Fibroblast of villous mesenchyme (primary cell): ENCODE data around the gene SLC27A4. TPM values are rescaled to one million over a fixed set of nuclear protein-coding genes. Genes with fewer than 3 reads are reported as not detected.

ENCODE experiments used
- DNase-seq: peaks from one replicate; pipeline ENCODE4 v3.0.0-alpha.2; 2010; ENCODE audit warnings: low read depth
- H3K4me3 ChIP-seq: 2 replicates; pipeline ENCODE4 v1.5.1; 2011; ENCODE audit warnings: low read depth, mild to moderate bottlenecking, low read length
- CTCF ChIP-seq: IDR thresholded peaks from 2 replicates; pipeline ENCODE4 v1.5.1; 2012; ENCODE audit warnings: low read depth, mild to moderate bottlenecking, low read length; ENCODE audit not compliant: insufficient read depth
- total RNA-seq: library from RNA; depleted of rRNA; stranded (reverse); fragments of >200 nt; gene quantifications from 2 replicates; pipeline ENCODE4 v1.2.3, GENCODE V29; 2012

The SLC27A4 gene
- total RNA-seq, 1 donor = 22.9 TPM

DNA sequence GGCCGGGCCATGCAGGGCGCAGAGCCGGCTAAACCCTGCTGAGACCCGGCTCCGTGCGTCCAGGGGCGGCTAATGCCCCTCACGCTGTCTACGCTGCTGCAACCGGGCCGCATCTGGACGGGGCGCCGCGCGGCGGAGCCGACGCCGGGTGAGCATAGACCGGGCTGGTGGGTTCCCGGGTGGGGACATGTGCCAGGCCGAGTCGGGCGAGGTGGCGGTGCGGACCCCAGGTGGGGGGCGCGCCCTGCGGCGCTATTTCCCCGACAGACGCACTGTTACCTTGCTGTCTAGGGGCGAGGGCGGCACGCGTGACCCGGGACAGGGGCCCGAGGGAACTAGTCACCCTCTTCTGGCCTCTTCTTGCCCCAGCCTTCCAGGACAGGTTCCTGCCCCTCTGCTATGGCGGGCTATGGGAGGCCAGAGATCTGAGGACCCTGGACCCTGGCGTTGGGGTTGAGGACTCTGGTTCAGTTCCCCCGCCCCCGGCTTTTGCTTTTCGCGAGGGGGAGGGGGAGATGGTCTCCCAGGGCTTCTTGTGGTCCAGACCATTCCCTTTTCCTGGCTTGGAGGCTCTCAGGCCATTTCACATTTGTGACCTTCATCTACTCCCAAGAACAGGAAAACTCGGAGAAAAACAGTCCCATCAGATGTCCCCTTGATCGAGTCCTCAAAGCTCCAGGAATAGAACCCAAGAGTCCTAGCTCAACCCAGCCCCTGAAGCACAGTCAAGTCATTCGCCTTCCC is 536 bp downstream of the SLC27A4 start:
- no peak for TF ChIP-seq CTCF
- H3K4me3 ChIP-seq = peak overlapping the region; percentile 68
- no peak for DNase-seq

- peak overlapping the region; percentile 68 for H3K4me3 ChIP-seq
- peak; percentile 67 for TF ChIP-seq CTCF
- peak; percentile 63 for DNase-seq
Measured at GRCh38 chr9:128341435-128341849, 1.1 kb downstream of the SLC27A4 start.

DNA sequence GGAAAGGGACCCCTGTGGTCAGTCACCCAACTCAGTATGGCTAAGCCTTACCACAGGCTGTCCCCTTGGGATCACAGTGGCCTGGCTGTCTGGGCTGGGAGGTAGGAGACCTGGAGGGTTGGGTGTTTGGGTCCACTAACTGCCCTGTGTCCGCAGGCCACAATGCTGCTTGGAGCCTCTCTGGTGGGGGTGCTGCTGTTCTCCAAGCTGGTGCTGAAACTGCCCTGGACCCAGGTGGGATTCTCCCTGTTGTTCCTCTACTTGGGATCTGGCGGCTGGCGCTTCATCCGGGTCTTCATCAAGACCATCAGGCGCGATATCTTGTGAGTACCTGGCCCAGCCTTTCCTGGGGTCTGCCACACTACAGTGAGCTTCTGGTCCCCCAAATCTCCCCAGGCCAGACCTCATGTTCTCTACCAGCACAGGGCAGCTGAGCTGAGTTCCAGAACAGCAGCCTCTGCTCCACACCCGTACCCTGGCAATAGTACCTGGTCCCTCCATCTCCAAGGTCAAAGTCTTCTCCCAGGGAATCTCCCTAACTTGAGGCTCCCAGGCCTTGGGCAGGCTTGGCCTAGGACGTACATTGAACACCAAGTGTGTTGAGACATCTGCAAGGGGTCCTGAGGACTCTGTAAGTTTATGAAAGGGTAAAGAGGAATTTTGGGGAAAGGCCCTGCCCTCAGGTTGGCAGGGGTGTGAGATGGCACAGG is 2.8 kb downstream of the SLC27A4 start:
- H3K4me3 ChIP-seq = no peak overlapping the region
- DNase-seq = no peak
- no peak for TF ChIP-seq CTCF

- TF ChIP-seq CTCF = no peak
- no peak for DNase-seq
Measured at GRCh38 chr9:128343855-128344254, 3.5 kb downstream of the SLC27A4 start.

GRCh38 chr9:128344931-128345605 is 4.7 kb downstream of the SLC27A4 start:
- H3K4me3 ChIP-seq = no peak overlapping the region
- TF ChIP-seq CTCF = no peak

More at GRCh38 chr9:128343855-128344254, 3.5 kb downstream of the SLC27A4 start:
- no peak overlapping the region for H3K4me3 ChIP-seq

DNA sequence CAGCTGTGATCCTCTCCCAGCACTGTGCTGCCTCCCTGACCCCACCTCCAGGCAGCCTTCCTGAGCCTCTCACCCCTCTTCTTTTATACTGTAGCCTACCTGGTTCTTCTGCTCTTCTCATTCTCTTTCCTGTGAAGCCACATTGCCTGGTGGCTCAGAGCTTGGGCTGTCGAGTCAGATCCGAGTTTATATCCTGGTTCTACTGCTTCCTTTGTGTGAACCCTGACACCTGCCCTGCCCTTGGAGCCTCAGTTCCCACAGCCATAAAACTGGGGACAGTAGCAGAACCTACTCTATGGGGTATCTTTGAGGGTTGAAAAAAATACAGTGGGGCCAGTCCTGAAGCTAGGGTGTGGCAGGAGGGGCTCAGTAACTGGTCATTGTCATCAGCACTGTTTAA is 8.8 kb downstream of the SLC27A4 start:
- no peak for TF ChIP-seq CTCF
- H3K4me3 ChIP-seq = no peak overlapping the region
- DNase-seq = no peak

More at GRCh38 chr9:128344931-128345605, 4.7 kb downstream of the SLC27A4 start:
- DNase-seq = no peak
